ENCODE data around the gene ERCC3.

Gene ERCC3

DNA sequence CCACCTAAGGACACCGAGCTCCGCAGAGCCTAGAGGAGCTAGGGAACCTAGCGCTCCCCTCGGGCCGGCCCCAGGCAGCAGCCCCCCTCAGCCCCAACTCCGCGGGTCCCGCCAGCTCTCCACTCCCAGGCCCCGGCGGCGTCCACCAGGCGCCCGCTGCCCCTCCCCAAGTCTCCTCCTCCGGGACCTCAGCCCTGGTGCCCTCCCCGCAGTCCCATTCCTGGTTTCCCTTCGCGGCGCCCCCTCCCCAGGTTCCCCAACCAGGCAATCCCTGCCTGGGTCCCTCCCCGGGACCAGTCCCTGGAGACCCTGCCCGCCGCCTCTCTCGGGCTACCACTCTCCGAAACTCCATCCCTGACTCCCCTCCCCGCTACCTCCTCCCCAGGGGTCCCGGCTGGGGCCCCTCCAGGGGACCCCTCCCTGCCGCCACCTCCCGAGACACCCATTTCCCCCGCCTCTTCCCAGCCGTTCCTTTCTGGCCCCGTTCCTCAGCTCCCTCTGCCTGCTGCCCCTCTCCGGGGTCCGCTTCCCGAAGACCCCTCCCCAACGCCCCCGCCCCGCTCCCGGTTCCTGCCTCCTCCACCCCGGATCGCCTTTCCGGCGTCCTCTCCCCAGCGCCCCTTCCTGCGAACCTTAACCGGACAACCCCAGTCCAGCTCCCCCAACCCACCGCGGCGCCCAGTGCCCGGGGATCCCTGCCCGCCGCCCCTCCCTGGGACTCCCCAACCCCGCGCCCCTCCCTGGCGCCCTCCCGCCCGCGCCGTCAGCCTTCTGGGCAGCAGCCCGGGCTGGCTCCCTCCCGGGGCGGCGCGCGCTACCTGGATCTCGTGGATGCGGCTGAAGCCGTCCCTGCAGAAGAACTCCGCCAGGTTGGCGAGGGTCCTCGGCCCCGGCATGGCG lies 74.5 kb downstream of the ERCC3 start:
- TF ChIP-seq, protein P1, sequence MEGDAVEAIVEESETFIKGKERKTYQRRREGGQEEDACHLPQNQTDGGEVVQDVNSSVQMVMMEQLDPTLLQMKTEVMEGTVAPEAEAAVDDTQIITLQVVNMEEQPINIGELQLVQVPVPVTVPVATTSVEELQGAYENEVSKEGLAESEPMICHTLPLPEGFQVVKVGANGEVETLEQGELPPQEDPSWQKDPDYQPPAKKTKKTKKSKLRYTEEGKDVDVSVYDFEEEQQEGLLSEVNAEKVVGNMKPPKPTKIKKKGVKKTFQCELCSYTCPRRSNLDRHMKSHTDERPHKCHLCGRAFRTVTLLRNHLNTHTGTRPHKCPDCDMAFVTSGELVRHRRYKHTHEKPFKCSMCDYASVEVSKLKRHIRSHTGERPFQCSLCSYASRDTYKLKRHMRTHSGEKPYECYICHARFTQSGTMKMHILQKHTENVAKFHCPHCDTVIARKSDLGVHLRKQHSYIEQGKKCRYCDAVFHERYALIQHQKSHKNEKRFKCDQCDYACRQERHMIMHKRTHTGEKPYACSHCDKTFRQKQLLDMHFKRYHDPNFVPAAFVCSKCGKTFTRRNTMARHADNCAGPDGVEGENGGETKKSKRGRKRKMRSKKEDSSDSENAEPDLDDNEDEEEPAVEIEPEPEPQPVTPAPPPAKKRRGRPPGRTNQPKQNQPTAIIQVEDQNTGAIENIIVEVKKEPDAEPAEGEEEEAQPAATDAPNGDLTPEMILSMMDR (IDR thresholded peaks at IDR 0.05) = no peak
- Histone ChIP-seq H3K9ac (no peak overlapping the region), H3K4me1 (peaks cover 5% of the 10 kb centered on the region), H3K4me3 (ENCODE audit: low read depth, low read length) (peak overlapping the region; percentile 9), H3K79me2 (no peaks in the 10 kb centered on the region), H3K4me2 (ENCODE audit: low read length) (peak overlapping the region; percentile 68), H3K27ac (no peak overlapping the region), H3K9me3 (ENCODE audit: control insufficient read depth, low read length) (no peaks in the 10 kb centered on the region), H3K27me3 (ENCODE audit: control insufficient read depth, insufficient read depth, low read length) (no peaks in the 10 kb centered on the region), H2AFZ (peak overlapping the region; percentile 70), H3K36me3 (ENCODE audit: control insufficient read depth, insufficient read depth, low read length) (no peaks in the 10 kb centered on the region)

DNA sequence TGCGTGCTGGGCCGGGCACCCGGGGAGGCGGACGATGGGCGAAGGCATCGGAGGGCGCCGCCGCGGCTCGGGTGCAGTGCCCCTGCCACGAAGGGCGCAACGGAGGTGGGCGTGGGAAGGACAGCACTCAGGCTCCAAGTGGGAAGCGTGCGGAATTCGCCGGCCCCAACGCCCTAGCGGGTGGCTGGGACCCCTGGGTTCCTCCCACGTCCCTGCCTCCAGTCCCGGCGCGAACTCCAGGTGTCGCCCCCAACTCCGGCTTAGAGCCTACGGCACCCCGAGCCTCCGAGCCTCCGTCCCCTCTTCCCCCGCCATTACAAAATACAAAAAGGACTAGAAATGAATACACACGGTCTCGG lies 75.2 kb downstream of the ERCC3 start:
- Histone ChIP-seq H3K27ac (no peak overlapping the region), H3K9ac (no peak overlapping the region), H3K4me1 (peaks cover 5% of the 10 kb centered on the region), H3K36me3 (ENCODE audit: control insufficient read depth, insufficient read depth, low read length) (no peaks in the 10 kb centered on the region), H3K27me3 (ENCODE audit: control insufficient read depth, insufficient read depth, low read length) (no peaks in the 10 kb centered on the region), H2AFZ (peak overlapping the region; percentile 70), H3K4me3 (ENCODE audit: low read depth, low read length) (peak overlapping the region; percentile 9), H3K4me2 (ENCODE audit: low read length) (peak overlapping the region; percentile 68), H3K9me3 (ENCODE audit: control insufficient read depth, low read length) (no peaks in the 10 kb centered on the region), H3K79me2 (no peaks in the 10 kb centered on the region)
- TF ChIP-seq, protein P1 (IDR thresholded peaks at IDR 0.05) = no peak

DNA sequence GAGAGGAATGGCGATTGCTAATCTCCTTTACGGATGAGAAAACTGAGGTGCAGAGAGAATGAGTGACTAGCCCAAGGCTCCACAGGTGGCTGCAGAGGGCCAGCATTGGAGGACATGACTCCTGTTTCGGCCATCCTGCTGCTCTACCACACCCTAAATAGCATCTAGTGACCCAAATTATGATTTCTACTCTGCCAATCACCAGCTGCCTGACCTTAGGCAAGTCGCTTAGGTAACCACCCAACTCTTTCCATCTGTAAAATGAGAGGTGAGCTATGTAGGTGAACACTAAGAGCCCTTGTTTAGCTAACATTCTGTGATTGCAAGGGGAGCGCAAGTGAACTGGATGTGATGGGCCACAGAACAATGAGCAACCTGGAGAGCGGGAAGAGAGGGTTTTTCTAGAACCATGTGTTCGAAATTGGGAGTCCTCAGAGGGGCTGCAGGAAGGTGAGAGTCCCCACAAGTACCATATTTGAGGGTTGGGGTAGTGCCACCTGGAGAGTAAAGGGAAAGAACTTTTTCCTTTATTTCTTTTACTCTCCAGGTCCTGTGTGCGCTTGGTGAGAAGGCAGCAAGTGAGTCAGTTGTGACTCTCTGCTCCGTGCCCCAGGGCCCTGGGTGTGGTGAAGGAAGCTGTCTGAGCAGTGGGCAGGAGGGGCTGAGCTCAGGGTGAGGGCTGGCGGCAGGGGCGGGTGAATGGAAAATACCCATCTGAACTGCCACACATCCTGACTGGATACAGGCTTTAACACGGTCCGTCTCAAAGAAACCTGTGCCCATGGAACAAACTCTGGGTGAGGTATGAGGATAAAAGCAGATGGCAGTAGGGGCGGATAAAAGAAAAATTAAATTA lies 76.2 kb downstream of the ERCC3 start:
- Histone ChIP-seq H2AFZ (no peak overlapping the region), H3K36me3 (ENCODE audit: control insufficient read depth, insufficient read depth, low read length) (no peaks in the 10 kb centered on the region), H3K4me2 (ENCODE audit: low read length) (no peak overlapping the region), H3K9me3 (ENCODE audit: control insufficient read depth, low read length) (no peaks in the 10 kb centered on the region), H3K27ac (no peak overlapping the region), H3K4me3 (ENCODE audit: low read depth, low read length) (no peak overlapping the region), H3K79me2 (no peaks in the 10 kb centered on the region), H3K4me1 (peaks cover 5% of the 10 kb centered on the region), H3K27me3 (ENCODE audit: control insufficient read depth, insufficient read depth, low read length) (no peaks in the 10 kb centered on the region), H3K9ac (no peak overlapping the region)
- TF ChIP-seq, protein P1 (IDR thresholded peaks at IDR 0.05) = no peak

DNA sequence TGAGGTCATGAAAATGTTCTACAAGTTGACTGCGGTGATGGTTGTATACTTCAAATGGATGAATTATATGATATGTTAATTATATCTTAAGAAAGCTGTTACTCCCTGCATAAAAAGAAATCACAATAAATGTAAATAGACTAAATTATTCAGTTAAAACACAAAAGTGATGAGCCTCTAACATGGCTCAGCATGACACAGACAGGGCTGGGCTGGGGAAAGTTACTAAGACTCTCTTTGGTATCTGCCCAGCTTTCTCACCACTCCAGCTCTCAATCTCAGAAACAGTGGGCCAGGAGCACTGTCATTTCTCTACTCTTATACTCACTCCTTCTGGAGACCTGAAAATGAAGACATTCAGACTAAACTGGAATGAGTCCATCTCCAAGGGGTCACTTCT lies 77.4 kb downstream of the ERCC3 start:
- peaks cover 5% of the 10 kb centered on the region for H3K4me1 ChIP-seq
- no peak overlapping the region for H3K27ac ChIP-seq
- TF ChIP-seq, protein P1 (IDR thresholded peaks at IDR 0.05) = no peak
- H3K9ac ChIP-seq = no peak overlapping the region
- H3K79me2 ChIP-seq = no peaks in the 10 kb centered on the region
- H2AFZ ChIP-seq = no peak overlapping the region
- no peaks in the 10 kb centered on the region for H3K36me3 ChIP-seq (ENCODE audit: control insufficient read depth, insufficient read depth, low read length)
- no peak overlapping the region for H3K4me2 ChIP-seq (ENCODE audit: low read length)
- no peak overlapping the region for H3K4me3 ChIP-seq (ENCODE audit: low read depth, low read length)
- no peaks in the 10 kb centered on the region for H3K9me3 ChIP-seq (ENCODE audit: control insufficient read depth, low read length)
- no peaks in the 10 kb centered on the region for H3K27me3 ChIP-seq (ENCODE audit: control insufficient read depth, insufficient read depth, low read length)

Data from parathyroid adenoma (tissue), 2 donors.